ENCODE data around the gene MBD4. TPM values are rescaled to one million over a fixed set of nuclear protein-coding genes. Genes with fewer than 3 reads are reported as not detected.

The MBD4 gene
- total and polyA plus RNA-seq, 4 donors, result 16.7 to 49.8 (median 36.2) TPM

DNA sequence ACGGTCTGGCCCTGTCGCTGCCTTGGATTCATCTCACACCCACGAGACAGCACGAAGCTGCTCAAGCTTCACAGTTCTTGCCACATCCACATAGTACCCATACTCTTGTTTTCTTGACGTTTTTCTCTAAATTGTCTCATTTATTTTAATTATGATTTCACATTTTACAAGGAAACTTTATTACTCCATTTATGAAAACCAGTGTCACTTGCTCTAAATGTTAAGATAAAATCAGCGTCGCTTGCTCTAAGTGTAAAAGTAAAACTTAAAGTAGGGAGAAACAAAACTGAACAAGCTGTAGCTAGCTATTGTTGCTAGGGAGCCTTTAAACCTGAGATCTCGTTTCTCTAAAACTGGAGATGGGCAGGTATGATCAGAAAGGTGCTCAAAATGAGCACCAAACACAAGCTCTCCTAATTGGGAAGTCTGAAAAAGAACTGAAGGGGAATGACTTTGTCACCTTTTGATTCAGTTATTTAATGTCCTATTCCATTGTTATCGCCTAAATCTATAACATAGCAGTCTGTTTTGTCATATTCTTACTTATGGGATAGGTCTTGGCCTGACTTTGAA, 956 bp upstream of the MBD4 start:
- H3K9me3 ChIP-seq (ENCODE audit: control insufficient read depth in 4 of 4, insufficient read depth in 3 of 4, low read length in 3 of 4), result no peaks in the 10 kb centered on the region
- H3K4me3 ChIP-seq, result peak overlapping the region; percentile 59
- TF ChIP-seq, protein P1, sequence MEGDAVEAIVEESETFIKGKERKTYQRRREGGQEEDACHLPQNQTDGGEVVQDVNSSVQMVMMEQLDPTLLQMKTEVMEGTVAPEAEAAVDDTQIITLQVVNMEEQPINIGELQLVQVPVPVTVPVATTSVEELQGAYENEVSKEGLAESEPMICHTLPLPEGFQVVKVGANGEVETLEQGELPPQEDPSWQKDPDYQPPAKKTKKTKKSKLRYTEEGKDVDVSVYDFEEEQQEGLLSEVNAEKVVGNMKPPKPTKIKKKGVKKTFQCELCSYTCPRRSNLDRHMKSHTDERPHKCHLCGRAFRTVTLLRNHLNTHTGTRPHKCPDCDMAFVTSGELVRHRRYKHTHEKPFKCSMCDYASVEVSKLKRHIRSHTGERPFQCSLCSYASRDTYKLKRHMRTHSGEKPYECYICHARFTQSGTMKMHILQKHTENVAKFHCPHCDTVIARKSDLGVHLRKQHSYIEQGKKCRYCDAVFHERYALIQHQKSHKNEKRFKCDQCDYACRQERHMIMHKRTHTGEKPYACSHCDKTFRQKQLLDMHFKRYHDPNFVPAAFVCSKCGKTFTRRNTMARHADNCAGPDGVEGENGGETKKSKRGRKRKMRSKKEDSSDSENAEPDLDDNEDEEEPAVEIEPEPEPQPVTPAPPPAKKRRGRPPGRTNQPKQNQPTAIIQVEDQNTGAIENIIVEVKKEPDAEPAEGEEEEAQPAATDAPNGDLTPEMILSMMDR (IDR thresholded peaks at IDR 0.05; ENCODE audit: control extremely low read depth, extremely low read depth), result no peak
- peak overlapping the region; percentile 41 to 76 for H3K9ac ChIP-seq (ENCODE audit: insufficient read depth in 1 of 2, low read length in 2 of 2)
- WGBS, 2 donors, result 6 to 8% methylated on average over 9 of the region's 9 CpGs
- peaks cover 5 to 45% (median 22%) of the 10 kb centered on the region in 5 donors for H3K4me1 ChIP-seq (ENCODE audit: control insufficient read depth in 5 of 5, insufficient read depth in 5 of 5, low read length in 5 of 5)
- H3K27me3 ChIP-seq (ENCODE audit: control insufficient read depth in 3 of 3, insufficient read depth in 3 of 3, low read length in 2 of 3), result no peaks in the 10 kb centered on the region
- no peak for ATAC-seq (ENCODE audit: insufficient read depth, low FRiP score)
- peaks cover 0 to 14% (median 12%) of the 10 kb centered on the region in 4 donors for H3K36me3 ChIP-seq (ENCODE audit: control insufficient read depth in 4 of 4, insufficient read depth in 4 of 4, low read length in 4 of 4)
- no peak for DNase-seq
- H3K27ac ChIP-seq (ENCODE audit: low read depth in 1 of 2, low read length in 1 of 2), result peak overlapping the region; percentile 89 to 95

DNA sequence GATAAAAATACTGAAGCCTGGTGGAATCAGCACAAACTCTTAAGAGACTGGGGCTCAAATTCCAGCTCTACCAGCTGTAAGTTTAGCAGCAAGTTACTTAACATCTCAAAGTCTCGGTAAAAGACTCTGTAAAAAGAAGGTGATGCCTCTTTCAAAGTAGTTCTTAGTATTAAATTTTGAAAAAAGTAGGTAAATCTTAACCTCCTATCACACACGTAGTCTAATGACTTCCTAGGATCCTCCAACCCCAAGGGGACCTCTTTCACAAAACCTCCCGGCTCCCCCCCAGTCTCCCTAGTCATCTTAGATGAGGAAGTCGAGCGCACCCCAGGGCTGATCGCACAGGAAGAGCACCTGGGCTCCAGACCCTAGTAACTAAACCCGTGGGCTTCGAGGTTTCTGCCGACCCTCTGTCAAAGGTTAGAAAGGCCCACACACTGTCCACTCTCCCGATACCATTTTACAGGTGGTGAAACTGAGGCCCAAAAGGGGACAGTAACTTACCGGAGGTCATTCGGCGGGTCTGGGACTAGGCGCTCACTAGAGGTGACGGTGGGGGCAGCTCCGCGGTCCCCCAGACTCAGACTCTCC, 427 bp downstream of the MBD4 start:
- 0 to 1% methylated on average over 17 of the region's 17 CpGs for WGBS, 2 donors
- H3K4me1 ChIP-seq (ENCODE audit: control insufficient read depth in 5 of 5, insufficient read depth in 5 of 5, low read length in 5 of 5), result peaks cover 5 to 45% (median 18%) of the 10 kb centered on the region in 5 donors

DNA sequence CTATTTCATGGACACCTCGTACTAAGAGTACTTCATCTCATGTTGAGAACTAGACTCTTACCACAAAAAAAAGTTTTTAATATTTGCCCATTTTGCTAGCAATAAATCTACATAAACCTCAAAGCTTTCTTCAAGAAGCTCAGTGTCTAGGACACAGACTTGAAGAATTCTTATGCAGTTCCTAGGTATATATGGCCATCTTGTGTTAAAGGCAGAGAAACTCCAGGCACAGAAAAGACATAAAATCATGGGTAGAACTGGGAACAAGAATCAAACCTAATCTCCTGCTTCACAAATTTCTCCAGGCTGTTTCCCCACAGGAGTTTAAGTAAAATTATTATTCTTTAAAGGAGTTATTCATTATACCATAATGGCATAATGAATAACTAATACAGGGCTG, 4.4 kb downstream of the MBD4 start:
- DNase-seq (no peak), ATAC-seq (ENCODE audit: insufficient read depth, low FRiP score) (no peak)
- peak overlapping the region in 1 of 2 donors; percentile 35 for H3K9ac ChIP-seq (ENCODE audit: insufficient read depth in 1 of 2, low read length in 2 of 2)
- TF ChIP-seq, protein P1 (IDR thresholded peaks at IDR 0.05; ENCODE audit: control extremely low read depth, extremely low read depth), result no peak
- peaks cover 13 to 40% (median 27%) of the 10 kb centered on the region in 4 donors for H3K36me3 ChIP-seq (ENCODE audit: control insufficient read depth in 4 of 4, insufficient read depth in 4 of 4, low read length in 4 of 4)
- H3K4me3 ChIP-seq, result no peak overlapping the region
- no peaks in the 10 kb centered on the region for H3K9me3 ChIP-seq (ENCODE audit: control insufficient read depth in 4 of 4, insufficient read depth in 3 of 4, low read length in 3 of 4)
- peaks cover 0 to 16% (median 6%) of the 10 kb centered on the region in 5 donors for H3K4me1 ChIP-seq (ENCODE audit: control insufficient read depth in 5 of 5, insufficient read depth in 5 of 5, low read length in 5 of 5)
- WGBS, 2 donors, result 63 to 84% methylated on average over 1 of the region's 1 CpG
- H3K27ac ChIP-seq (ENCODE audit: low read depth in 1 of 2, low read length in 1 of 2), result no peak overlapping the region
- H3K27me3 ChIP-seq (ENCODE audit: control insufficient read depth in 3 of 3, insufficient read depth in 3 of 3, low read length in 2 of 3), result no peaks in the 10 kb centered on the region

More for the DNA sequence above, 427 bp downstream of the MBD4 start:
- DNase-seq, result peak in 2 of 3 donors; percentile 34 to 45
- Histone ChIP-seq H3K36me3 (ENCODE audit: control insufficient read depth in 4 of 4, insufficient read depth in 4 of 4, low read length in 4 of 4) (peaks cover 0 to 14% (median 12%) of the 10 kb centered on the region in 4 donors), H3K27ac (ENCODE audit: low read depth in 1 of 2, low read length in 1 of 2) (peak overlapping the region; percentile 84 to 91), H3K9ac (ENCODE audit: insufficient read depth in 1 of 2, low read length in 2 of 2) (peak overlapping the region; percentile 58 to 91), H3K4me3 (peak overlapping the region; percentile 90), H3K9me3 (ENCODE audit: control insufficient read depth in 4 of 4, insufficient read depth in 3 of 4, low read length in 3 of 4) (no peaks in the 10 kb centered on the region), H3K27me3 (ENCODE audit: control insufficient read depth in 3 of 3, insufficient read depth in 3 of 3, low read length in 2 of 3) (no peaks in the 10 kb centered on the region)
- TF ChIP-seq, protein P1 (IDR thresholded peaks at IDR 0.05; ENCODE audit: control extremely low read depth, extremely low read depth), result no peak
- no peak for ATAC-seq (ENCODE audit: insufficient read depth, low FRiP score)
